ENCODE measurements around the gene PHACTR1.
"Not testable (repeated sequence)": the region's sequence is repeated elsewhere in the genome, so short reads cannot be mapped to it uniquely, and the experiment has no call there.

PHACTR1 gene
- 0.04 to 0.06 reads per million in 2 experiments for total RNA-seq

GRCh38 chr6:12716298-12716916 lies at the start of gene PHACTR1:
Gene PHACTR1 (plus strand): TSS chr6:12716767.
- DNase-seq (ENCODE audit: low read depth) = no peak

- DNase-seq (ENCODE audit: low read depth) = no peak
These were observed 49.7 kb upstream of the PHACTR1 start for GRCh38 chr6:12666886-12667285.

GRCh38 chr6:12675931-12676330 lies 40.6 kb upstream of the PHACTR1 start:
- DNase-seq (ENCODE audit: low read depth) = no peak

GRCh38 chr6:12679341-12679740 lies 37.2 kb upstream of the PHACTR1 start:
- DNase-seq (ENCODE audit: low read depth) = no peak

GRCh38 chr6:12693122-12693521 lies 23.4 kb upstream of the PHACTR1 start:
- no peak for DNase-seq (ENCODE audit: low read depth)

- no peak for DNase-seq (ENCODE audit: low read depth)
These were observed 18.3 kb upstream of the PHACTR1 start for GRCh38 chr6:12698298-12698697.

- no peak for DNase-seq (ENCODE audit: low read depth)
These were observed 11.6 kb upstream of the PHACTR1 start for GRCh38 chr6:12704946-12705345.

GRCh38 chr6:12709116-12709515 lies 7.5 kb upstream of the PHACTR1 start:
- no peak for DNase-seq (ENCODE audit: low read depth)

- DNase-seq (ENCODE audit: low read depth) = no peak
These were observed 6.9 kb upstream of the PHACTR1 start for GRCh38 chr6:12709556-12710232.

- DNase-seq (ENCODE audit: low read depth) = no peak
These were observed 5.6 kb upstream of the PHACTR1 start for GRCh38 chr6:12710921-12711320.

- no peak for DNase-seq (ENCODE audit: low read depth)
These were observed 2.5 kb upstream of the PHACTR1 start for GRCh38 chr6:12714022-12714421.

GRCh38 chr6:12715437-12715836 lies 1.1 kb upstream of the PHACTR1 start:
- DNase-seq (ENCODE audit: low read depth) = no peak

- DNase-seq (ENCODE audit: low read depth) = no peak
These were observed 789 bp downstream of the PHACTR1 start for GRCh38 chr6:12717356-12717755.

GRCh38 chr6:12718015-12718414 lies 1.4 kb downstream of the PHACTR1 start:
- DNase-seq (ENCODE audit: low read depth) = no peak

- no peak for DNase-seq (ENCODE audit: low read depth)
These were observed 2.5 kb downstream of the PHACTR1 start for GRCh38 chr6:12719017-12719416.

- no peak for DNase-seq (ENCODE audit: low read depth)
These were observed 3.7 kb downstream of the PHACTR1 start for GRCh38 chr6:12720310-12720709.

- DNase-seq (ENCODE audit: low read depth) = no peak
These were observed 8.7 kb downstream of the PHACTR1 start for GRCh38 chr6:12725263-12725662.

- no peak for DNase-seq (ENCODE audit: low read depth)
These were observed 12.9 kb downstream of the PHACTR1 start for GRCh38 chr6:12729467-12729866.

GRCh38 chr6:12730809-12731208 lies 14.2 kb downstream of the PHACTR1 start:
- not testable (repeated sequence) for DNase-seq (ENCODE audit: low read depth)

- no peak for DNase-seq (ENCODE audit: low read depth)
These were observed 17.3 kb downstream of the PHACTR1 start for GRCh38 chr6:12733876-12734275.

- no peak for DNase-seq (ENCODE audit: low read depth)
These were observed 19.2 kb downstream of the PHACTR1 start for GRCh38 chr6:12735786-12736185.

GRCh38 chr6:12748411-12748810 lies 31.8 kb downstream of the PHACTR1 start:
- DNase-seq (ENCODE audit: low read depth) = no peak

- DNase-seq (ENCODE audit: low read depth) = no peak
These were observed 32.4 kb downstream of the PHACTR1 start for GRCh38 chr6:12748815-12749521.
